Measurements from ENCODE around the gene VPS29. TPM values are rescaled to one million over a fixed set of nuclear protein-coding genes. Genes with fewer than 3 reads are reported as not detected.

Gene VPS29
- total RNA-seq, 1 donor from 2014 or later: 101 TPM

DNA sequence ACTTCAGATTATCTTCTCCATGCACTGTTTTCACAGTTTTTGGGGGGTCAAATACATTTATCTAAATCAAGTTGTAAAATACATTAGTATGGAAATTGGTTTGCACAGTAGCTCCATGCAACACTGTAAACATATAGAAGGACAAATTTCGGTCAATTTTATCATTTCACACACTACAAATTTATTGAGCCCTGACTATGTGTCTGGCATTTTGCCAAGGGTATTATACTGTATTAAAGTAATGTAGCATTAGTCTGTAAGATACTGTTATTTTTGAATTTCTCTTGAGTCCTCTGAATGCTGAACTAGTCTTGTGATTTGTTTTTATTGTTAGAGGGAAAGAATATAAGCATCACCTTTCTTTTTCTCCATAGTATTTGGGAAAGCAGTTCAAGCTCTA, 1.5 kb upstream of the VPS29 start:
- TF ChIP-seq, protein P1, sequence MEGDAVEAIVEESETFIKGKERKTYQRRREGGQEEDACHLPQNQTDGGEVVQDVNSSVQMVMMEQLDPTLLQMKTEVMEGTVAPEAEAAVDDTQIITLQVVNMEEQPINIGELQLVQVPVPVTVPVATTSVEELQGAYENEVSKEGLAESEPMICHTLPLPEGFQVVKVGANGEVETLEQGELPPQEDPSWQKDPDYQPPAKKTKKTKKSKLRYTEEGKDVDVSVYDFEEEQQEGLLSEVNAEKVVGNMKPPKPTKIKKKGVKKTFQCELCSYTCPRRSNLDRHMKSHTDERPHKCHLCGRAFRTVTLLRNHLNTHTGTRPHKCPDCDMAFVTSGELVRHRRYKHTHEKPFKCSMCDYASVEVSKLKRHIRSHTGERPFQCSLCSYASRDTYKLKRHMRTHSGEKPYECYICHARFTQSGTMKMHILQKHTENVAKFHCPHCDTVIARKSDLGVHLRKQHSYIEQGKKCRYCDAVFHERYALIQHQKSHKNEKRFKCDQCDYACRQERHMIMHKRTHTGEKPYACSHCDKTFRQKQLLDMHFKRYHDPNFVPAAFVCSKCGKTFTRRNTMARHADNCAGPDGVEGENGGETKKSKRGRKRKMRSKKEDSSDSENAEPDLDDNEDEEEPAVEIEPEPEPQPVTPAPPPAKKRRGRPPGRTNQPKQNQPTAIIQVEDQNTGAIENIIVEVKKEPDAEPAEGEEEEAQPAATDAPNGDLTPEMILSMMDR (IDR thresholded peaks at IDR 0.05; ENCODE audit: unreplicated experiment): no peak
- Mint-ChIP-seq H3K36me3 (ENCODE audit: insufficient read depth) (peaks cover 5% of the 10 kb centered on the region), H3K4me3 (ENCODE audit: low read depth) (peak overlapping the region; percentile 33), H3K27ac (no peak overlapping the region), H3K27me3 (peaks cover 3% of the 10 kb centered on the region), H3K4me1 (ENCODE audit: low read depth) (peaks cover 13% of the 10 kb centered on the region), H3K9me3 (ENCODE audit: low read depth) (peaks cover 8% of the 10 kb centered on the region)
- DNase-seq (ENCODE audit: low spot score, unreplicated experiment): no peak

DNA sequence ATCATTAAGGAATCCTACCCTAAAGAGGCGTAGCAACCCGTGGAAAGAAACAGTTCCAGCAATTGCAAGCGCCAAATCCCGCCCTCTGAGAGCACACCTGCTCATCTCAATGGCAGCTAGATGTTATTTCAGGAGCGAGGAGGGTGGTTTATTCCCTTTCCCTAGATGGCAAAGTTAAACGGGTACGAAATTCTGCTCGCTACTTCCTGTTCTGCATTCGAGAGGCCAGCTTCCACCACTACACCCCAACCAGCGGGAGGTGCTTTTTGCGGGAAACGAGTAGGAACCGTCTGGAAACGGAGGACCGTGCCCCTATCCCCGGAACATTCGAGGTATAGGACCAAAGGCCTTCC, 536 bp downstream of the VPS29 start:
- Mint-ChIP-seq H3K4me1 (ENCODE audit: low read depth) (peaks cover 13% of the 10 kb centered on the region), H3K9me3 (ENCODE audit: low read depth) (peaks cover 8% of the 10 kb centered on the region), H3K27ac (peak overlapping the region; percentile 98), H3K27me3 (peaks cover 3% of the 10 kb centered on the region), H3K4me3 (ENCODE audit: low read depth) (peak overlapping the region; percentile 99), H3K36me3 (ENCODE audit: insufficient read depth) (peaks cover 5% of the 10 kb centered on the region)
- no peak for DNase-seq (ENCODE audit: low spot score, unreplicated experiment)
- TF ChIP-seq, protein P1 (IDR thresholded peaks at IDR 0.05; ENCODE audit: unreplicated experiment): no peak

DNA sequence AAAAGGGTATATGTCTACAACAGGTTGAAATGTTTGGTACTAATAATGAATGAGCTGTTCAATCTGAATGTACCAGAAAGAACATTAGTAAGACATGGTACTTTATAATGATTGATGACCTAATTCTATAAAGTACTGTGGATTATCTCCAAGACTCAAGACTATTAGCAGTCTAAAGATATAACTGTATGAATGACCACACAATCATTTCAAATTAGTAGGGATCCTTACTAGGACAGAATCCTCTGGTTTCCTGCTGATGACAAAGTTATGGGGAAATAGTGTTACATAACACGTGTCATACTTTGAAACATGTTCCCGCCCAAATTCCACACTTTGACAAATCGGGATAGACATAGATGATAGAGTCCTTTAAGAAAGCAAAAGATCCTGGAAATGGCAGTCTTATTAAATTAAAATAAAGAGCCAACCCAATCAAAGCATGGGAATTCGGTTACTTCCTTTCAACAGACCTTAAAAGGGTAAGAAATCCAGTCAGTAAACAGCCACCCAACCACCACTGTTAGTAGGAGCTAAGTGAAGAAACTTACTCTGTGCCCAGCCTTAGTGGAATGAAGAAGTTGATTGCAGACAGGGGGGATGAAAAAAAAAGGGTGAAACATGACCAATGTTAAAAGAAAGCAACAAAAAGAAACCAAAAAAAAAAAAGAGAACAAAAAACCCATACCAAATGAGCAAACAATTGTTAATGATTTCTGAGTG, 2.8 kb downstream of the VPS29 start:
- Mint-ChIP-seq H3K27me3 (peaks cover 3% of the 10 kb centered on the region), H3K9me3 (ENCODE audit: low read depth) (peaks cover 8% of the 10 kb centered on the region), H3K4me1 (ENCODE audit: low read depth) (peaks cover 13% of the 10 kb centered on the region), H3K27ac (peak overlapping the region; percentile 69), H3K36me3 (ENCODE audit: insufficient read depth) (peaks cover 10% of the 10 kb centered on the region), H3K4me3 (ENCODE audit: low read depth) (no peak overlapping the region)
- DNase-seq (ENCODE audit: low spot score, unreplicated experiment): no peak
- TF ChIP-seq, protein P1 (IDR thresholded peaks at IDR 0.05; ENCODE audit: unreplicated experiment): no peak

DNA sequence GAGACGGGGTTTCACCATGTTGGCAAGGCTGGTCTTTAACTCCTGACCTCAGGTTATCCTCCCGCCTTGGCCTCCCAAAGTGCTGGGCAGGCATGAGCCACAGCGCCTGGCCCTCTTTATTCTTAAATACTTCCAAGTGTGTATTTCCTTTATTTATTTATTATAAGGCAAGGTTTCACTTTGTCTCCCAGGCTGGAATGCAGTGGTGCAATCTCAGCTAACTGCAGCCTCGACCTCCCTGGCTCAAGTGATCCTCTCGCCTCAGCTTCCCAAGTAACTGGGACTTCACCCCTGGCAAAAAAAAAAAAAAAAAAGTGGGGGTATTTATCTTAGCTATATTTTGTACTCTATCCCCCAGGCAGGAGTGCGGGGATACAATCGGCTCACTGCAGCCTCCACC, 26.5 kb downstream of the VPS29 start:
- Mint-ChIP-seq H3K9me3 (ENCODE audit: low read depth) (no peaks in the 10 kb centered on the region), H3K4me3 (ENCODE audit: low read depth) (no peak overlapping the region), H3K4me1 (ENCODE audit: low read depth) (no peaks in the 10 kb centered on the region), H3K27ac (no peak overlapping the region), H3K36me3 (ENCODE audit: insufficient read depth) (no peaks in the 10 kb centered on the region), H3K27me3 (no peaks in the 10 kb centered on the region)
- TF ChIP-seq, protein P1 (IDR thresholded peaks at IDR 0.05; ENCODE audit: unreplicated experiment): no peak
- DNase-seq (ENCODE audit: low spot score, unreplicated experiment): no peak

DNA sequence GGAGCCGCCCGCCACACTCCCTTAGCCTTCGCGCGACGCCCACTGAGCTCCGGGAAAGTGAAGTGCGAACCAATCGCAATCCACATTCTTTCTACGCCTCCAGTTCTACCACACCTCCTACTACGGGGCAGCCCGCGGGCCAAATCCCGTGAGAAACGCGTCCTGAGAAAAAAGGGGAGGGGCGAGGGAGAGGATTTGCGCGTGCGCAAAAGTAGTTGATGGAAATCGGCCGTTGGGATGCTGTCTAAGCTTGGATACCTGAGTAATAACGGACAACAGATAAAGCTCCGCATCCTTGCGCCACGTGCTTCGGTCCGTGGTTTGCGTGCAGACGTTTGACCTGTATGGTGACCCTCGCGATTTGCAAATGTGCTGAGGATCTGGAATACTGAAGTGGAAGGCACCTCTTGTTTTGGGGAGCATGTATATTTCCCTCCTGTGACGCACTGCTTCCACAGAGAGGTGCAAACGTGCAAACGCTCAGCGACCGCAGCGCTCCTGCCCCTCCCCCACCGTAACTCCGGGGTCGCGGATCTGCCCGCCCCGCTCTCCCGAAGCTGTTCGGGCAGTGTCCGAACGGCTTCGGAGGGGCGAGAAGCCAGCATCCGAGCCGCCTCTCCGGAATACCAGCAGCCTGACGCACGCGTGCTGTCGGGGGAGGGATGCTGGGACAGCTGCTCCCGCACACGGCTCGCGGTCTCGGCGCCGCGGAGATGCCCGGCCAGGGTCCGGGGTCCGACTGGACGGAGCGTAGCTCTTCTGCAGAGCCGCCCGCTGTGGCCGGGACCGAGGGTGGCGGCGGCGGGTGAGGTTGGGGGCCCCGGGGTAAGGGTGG, 33.5 kb downstream of the VPS29 start, which contains the start of the genes FAM216A and GPN3:
TSS of gene FAM216A (plus strand) at position 632 of the 835 bp plus-strand sequence. CDS start at position 663, 31 bp downstream.
TSS of gene GPN3 (minus strand) at position 44 of the 835 bp plus-strand sequence. CDS start 54 bp downstream, outside the sequence.
- Mint-ChIP-seq H3K9me3 (ENCODE audit: low read depth) (no peaks in the 10 kb centered on the region), H3K27me3 (no peaks in the 10 kb centered on the region), H3K4me1 (ENCODE audit: low read depth) (peaks cover 16% of the 10 kb centered on the region), H3K4me3 (ENCODE audit: low read depth) (peak within 1 kb of the TSS; percentile 91), H3K36me3 (ENCODE audit: insufficient read depth) (peaks cover 4% of the 10 kb centered on the region), H3K27ac (peak within 1 kb of the TSS; percentile 98)
- TF ChIP-seq, protein P1 (IDR thresholded peaks at IDR 0.05; ENCODE audit: unreplicated experiment): no peak
- peak; percentile 94 for DNase-seq (ENCODE audit: low spot score, unreplicated experiment)
